Kasumi-1 (cell line): ENCODE measurements around the gene NBEA.
"Not testable (repeated sequence)": the region's sequence is repeated elsewhere in the genome, so short reads cannot be mapped to it uniquely, and the experiment has no call there.

Experiments used
- DNase-seq, 2 experiments: peaks; one replicate each; lab custom pipeline; 2025; lab: John Stamatoyannopoulos, UW

Gene NBEA

DNA sequence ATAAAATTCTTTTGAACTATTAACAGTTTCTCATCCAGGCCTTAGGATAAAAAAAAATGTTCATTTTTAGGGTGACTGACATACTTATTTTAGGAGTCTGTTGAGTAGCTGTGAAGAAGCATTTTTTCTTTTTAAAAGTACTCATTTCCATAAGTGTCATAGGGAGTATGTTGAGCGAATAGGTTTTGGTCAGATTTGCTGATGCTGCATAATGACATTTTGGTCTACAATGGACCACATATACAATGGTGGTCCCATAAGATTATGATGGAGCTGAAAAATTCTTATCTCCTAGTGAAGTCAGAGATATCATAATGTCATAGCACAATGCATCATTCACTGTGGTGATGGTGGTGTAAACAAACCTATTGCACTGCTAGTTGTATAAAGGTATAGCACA, 17.4 kb downstream of the NBEA start:
- DNase-seq, result no peak

DNA sequence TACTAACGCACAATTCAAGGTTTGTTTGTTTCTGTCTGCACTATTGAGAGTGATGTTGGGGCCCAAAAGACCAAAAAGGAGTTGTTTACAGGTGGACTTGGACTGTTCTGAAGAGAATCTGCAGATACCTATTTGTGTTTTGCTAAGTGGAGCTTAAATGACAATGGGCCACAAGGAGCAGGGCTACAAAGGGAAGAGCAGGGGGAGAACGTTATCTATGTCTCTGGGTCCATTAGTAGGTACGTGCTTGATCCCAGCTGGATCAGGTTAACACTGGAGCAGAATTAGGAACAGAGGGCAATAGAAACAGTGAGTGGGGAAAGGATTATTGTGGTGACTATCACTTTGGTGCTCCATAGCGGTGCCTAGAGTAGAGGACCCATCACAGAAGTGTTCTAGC, 22.5 kb downstream of the NBEA start:
- no peak for DNase-seq

- DNase-seq, result no peak
Observed at GRCh38 chr13:34967851-34968562, 25.9 kb downstream of the NBEA start.

- not testable (repeated sequence) for DNase-seq
Observed at GRCh38 chr13:34969539-34969938, 27.5 kb downstream of the NBEA start.

DNA sequence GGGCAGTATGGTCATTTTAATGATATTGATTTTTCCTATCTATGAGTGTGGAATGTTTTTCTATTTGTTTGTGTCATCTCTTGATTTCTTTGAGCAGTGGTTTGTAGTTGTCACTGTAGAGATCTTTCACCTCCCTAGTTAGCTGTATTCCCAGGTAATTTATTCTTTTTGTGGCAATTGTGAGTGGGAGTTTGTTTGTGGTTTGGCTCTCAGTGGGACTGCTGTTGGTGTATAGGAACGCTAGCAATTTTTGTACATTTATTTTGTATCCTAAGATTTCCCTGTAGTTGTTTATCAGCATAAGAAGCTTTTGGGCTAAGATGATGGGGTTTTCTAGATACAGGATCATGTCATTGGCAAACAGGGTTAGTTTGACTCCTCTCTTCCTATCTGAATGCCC, 28.9 kb downstream of the NBEA start:
- no peak for DNase-seq

DNA sequence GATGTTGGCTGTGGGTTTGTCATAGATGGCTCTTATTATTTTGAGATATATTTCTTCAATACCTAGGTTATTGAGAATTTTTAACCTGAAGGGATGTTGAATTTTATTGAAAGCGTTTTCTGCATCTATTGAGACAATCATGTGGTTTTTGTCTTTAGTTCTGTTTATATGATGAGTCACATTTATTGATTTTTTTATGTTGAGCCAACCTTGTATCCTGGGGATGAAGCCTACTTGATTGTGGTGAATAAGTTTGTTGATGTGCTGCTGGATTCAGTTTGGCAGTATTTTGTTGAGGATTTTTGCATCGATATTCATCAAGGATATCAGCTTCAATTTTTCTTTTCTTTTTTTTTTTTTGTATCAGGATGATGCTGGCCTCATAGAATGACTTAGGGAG, 29.4 kb downstream of the NBEA start:
- no peak for DNase-seq

- DNase-seq, result not testable (repeated sequence)
Observed at GRCh38 chr13:34985199-34985598, 43.1 kb downstream of the NBEA start.

GRCh38 chr13:34988330-34988791, 46.3 kb downstream of the NBEA start:
- DNase-seq, result no peak

GRCh38 chr13:34990399-34991214, 48.5 kb downstream of the NBEA start:
- DNase-seq, result no peak

- peak; percentile 1 for DNase-seq
Observed at GRCh38 chr13:34993470-34993869, 51.4 kb downstream of the NBEA start.

GRCh38 chr13:35003734-35004133, 61.7 kb downstream of the NBEA start:
- DNase-seq, result not testable (repeated sequence)

- no peak for DNase-seq
Observed at GRCh38 chr13:35005051-35005450, 63.0 kb downstream of the NBEA start.

GRCh38 chr13:35014606-35015213, 72.6 kb downstream of the NBEA start:
- no peak for DNase-seq

DNA sequence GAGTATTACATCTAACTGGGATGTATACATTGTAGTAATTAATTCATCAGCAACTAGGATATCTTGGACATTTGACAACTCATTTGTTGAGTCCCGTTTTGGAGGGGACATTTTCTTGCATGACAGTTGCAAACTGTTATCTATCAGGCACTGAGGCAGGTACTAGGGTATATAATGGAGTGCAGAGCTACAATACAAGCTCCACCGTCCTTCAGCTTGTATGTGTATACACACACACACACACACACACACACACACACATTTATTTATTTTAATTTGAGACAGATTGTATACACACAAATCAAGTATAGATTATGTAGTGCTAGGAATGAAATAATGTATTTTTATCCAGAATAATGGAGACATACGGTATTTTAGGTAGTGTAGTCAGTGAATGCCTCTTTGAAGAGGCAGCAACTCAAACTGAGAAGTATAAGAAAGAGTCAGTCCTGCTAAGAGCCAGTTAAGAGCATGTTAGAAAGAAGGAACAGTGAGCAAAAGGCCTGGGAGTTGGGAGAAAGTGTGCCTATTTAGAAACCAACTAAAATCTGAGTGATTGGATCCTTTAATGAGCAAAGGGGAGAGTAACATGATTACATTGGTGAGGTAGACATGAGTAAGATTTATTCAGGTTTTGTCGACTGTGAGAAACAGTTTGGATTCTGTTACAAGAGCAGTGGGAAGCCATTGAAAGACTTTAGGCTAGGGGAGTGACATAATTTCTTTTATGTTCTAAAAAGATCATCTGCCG, 74.5 kb downstream of the NBEA start:
- DNase-seq, result no peak

DNA sequence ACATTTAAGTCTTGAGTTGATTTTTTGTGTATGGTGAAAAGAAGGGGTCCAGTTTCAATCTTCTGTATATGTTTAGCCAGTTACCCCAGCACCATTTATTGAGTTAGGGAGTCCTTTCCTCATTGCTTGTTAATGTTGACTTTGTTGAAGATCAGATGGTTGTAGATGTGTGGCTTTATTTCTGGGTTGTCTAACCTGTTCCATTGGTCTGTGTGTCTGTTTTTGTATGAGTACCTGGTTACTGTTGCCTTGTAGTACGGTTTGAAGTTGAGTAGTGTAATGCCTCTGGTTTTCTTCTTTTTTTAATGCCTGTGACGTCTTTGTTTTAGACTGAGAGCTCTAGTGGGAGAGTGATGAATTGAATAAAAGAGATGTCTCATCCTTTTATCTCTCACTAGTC, 83.2 kb downstream of the NBEA start:
- DNase-seq, result no peak

DNA sequence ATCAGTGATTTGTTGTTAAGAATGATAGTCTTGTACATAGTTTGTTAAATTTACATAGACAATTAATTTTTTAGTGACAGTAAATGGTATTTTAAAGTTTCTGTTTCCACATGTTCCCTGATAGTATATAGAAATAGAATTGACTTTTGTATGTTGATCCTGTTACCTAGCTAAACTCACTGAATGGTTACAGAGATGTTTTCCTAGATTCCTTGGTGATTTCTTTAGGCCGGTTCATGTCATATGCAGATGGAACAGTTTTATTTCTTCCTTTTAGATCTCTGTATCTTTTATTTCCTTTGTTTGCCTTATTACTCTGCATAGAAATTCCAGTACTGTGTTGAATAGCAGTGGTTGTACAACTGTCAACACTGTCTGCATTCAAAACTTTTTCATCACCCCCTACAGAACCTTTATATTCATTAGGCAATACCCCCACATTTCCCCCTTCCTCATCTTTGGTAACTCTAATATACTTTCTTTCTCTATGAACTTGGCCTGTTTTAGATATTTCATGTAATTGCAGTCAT, 86.3 kb downstream of the NBEA start:
- DNase-seq, result no peak

DNA sequence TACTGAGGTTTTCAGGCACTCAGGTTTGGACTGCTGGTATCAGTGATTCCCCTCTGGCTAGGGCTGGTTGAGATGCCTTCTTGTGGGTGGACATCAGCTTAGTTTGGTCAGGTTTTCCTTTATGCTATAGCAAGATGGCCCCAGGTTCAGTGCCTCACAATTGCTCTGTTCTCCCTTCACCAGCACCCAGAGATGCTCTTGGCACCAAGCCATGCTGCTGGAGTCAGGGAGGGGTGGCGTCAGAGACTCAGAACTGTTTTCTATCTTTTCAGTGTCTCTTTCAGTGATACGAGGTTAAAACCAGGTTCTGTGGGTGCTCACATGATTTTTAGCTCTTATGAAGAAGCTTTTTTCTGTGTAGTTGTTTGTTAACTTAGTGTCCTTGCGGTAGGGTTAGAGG, 96.9 kb downstream of the NBEA start:
- DNase-seq, result no peak

GRCh38 chr13:35046587-35046986, 104.5 kb downstream of the NBEA start:
- no peak for DNase-seq

GRCh38 chr13:35055705-35056104, 113.6 kb downstream of the NBEA start:
- no peak for DNase-seq

DNA sequence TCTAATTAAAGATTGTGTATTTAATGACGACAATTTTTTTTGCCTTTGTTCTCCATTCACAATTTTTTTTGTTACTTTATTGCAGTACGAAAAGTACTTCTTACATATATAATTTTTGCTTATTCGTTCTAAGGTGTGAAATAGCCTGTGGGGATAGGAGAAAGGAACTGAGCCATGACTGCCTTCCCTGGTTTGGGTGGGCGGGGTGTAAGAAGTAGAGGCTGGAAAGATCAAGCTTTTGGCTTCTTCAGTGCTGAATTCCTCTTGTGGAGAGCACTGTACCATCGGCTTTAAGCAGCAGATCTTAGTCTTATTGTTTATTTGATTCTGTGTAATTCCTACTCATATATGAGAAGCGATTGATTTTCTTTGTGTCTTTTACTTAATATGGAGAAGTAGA, 115.8 kb downstream of the NBEA start:
- DNase-seq, result no peak

DNA sequence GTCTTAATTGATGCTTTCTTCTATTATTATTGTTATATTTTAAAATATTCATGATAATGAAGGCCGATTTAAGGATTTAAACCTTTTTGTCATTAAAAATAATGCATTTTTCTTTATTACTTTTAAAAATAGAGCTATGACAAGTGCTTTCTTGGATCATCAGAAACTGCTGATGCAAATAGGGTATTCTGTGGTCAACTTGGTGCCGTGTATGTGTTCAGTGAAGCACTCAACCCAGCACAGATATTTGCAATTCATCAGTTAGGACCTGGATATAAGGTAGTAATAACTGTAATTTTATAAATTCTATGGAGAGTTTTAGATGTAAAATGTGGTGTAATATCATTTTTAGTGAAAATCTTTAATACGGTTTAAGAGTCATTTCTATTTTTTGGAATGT, 116.5 kb downstream of the NBEA start:
- not testable (repeated sequence) for DNase-seq

GRCh38 chr13:35086667-35087066, 144.6 kb downstream of the NBEA start:
- DNase-seq, result no peak
